HG03135 (cell line): Measurements from ENCODE around the gene ORC4.
A peak's percentile ranks its signal among the peaks of the same experiment; 100 is the strongest.
"Not testable (repeated sequence)": the region's sequence is repeated elsewhere in the genome, so short reads cannot be mapped to it uniquely, and the experiment has no call there.

ENCODE experiments used
- ATAC-seq: cut with Tn5 transposase; IDR thresholded peaks from one replicate; pipeline ENCODE4 v1.9.1; 2021; ENCODE audit warnings: mild to moderate bottlenecking, moderate library complexity; ENCODE audit not compliant: unreplicated experiment

ORC4 gene

GRCh38 chr2:148021059-148021861 is 723 bp upstream of the ORC4 start, which contains the start of gene MBD5:
Gene MBD5, plus strand, starts transcription at chr2:148021091.
- ATAC-seq, result peak; percentile 43

- ATAC-seq, result no peak
Measured at GRCh38 chr2:148014616-148015015, 5.9 kb downstream of the ORC4 start.

- ATAC-seq, result no peak
Measured at GRCh38 chr2:148013876-148014275, 6.7 kb downstream of the ORC4 start.

- ATAC-seq, result not testable (repeated sequence)
Measured at GRCh38 chr2:148008411-148008810, 12.1 kb downstream of the ORC4 start.

- ATAC-seq, result no peak
Measured at GRCh38 chr2:148007219-148007900, 13.2 kb downstream of the ORC4 start.

GRCh38 chr2:148006249-148007007 is 14.1 kb downstream of the ORC4 start:
- ATAC-seq, result no peak

- ATAC-seq, result not testable (repeated sequence)
Measured at GRCh38 chr2:148002420-148002819, 18.1 kb downstream of the ORC4 start.

GRCh38 chr2:148000095-148000494 is 20.4 kb downstream of the ORC4 start:
- no peak for ATAC-seq

GRCh38 chr2:147999126-147999525 is 21.4 kb downstream of the ORC4 start:
- no peak for ATAC-seq

- no peak for ATAC-seq
Measured at GRCh38 chr2:147998203-147998602, 22.3 kb downstream of the ORC4 start.

- no peak for ATAC-seq
Measured at GRCh38 chr2:147996828-147997227, 23.7 kb downstream of the ORC4 start.

GRCh38 chr2:147994965-147995364 is 25.6 kb downstream of the ORC4 start:
- ATAC-seq, result not testable (repeated sequence)

- peak; percentile 79 for ATAC-seq
Measured at GRCh38 chr2:147989809-147990403, 30.6 kb downstream of the ORC4 start.

GRCh38 chr2:147989102-147989501 is 31.4 kb downstream of the ORC4 start:
- no peak for ATAC-seq

- ATAC-seq, result no peak
Measured at GRCh38 chr2:147980940-147981528, 39.5 kb downstream of the ORC4 start.

GRCh38 chr2:147977679-147978078 is 42.9 kb downstream of the ORC4 start:
- no peak for ATAC-seq

GRCh38 chr2:147976102-147976501 is 44.4 kb downstream of the ORC4 start:
- ATAC-seq, result no peak

- no peak for ATAC-seq
Measured at GRCh38 chr2:147968571-147968970, 52.0 kb downstream of the ORC4 start.

GRCh38 chr2:147952118-147952517 is 68.4 kb downstream of the ORC4 start:
- no peak for ATAC-seq

- ATAC-seq, result no peak
Measured at GRCh38 chr2:147945660-147946059, 74.9 kb downstream of the ORC4 start.

GRCh38 chr2:147939313-147939712 is 81.2 kb downstream of the ORC4 start:
- ATAC-seq, result no peak
